Measurements from ENCODE around the gene TCTA.

GRCh38 chr3:49370585-49371290, 41.5 kb upstream of the TCTA start:
- no peak for TF ChIP-seq POLR2AphosphoS5 (IDR thresholded peaks at IDR 0.05; ENCODE audit: low read depth, low read length)
- TF ChIP-seq FOXM1 (IDR thresholded peaks at IDR 0.05; ENCODE audit: low read depth): no peak
- TF ChIP-seq CTCF (IDR thresholded peaks at IDR 0.05): no peak
- TF ChIP-seq GABPA (IDR thresholded peaks at IDR 0.05; ENCODE audit: low read depth): no peak
- no peak for TF ChIP-seq CHD2 (IDR thresholded peaks at IDR 0.05; ENCODE audit: low read length, partially characterized antibody)
- no peak for TF ChIP-seq TCF12 (IDR thresholded peaks at IDR 0.05)
- no peak for TF ChIP-seq TEAD4 (IDR thresholded peaks at IDR 0.05; ENCODE audit: borderline replicate concordance, insufficient read depth)
- TF ChIP-seq YY1 (IDR thresholded peaks at IDR 0.05; ENCODE audit: low read depth): no peak
- no peak for TF ChIP-seq RFX5 (IDR thresholded peaks at IDR 0.05; ENCODE audit: low read length)
- TF ChIP-seq SIN3A (IDR thresholded peaks at IDR 0.05; ENCODE audit: borderline replicate concordance, low read depth, low read length): no peak

Measured in SK-N-SH (cell line).